ENCODE results near the gene GAGE12E.
"Not testable (repeated sequence)": the region's sequence is repeated elsewhere in the genome, so short reads cannot be mapped to it uniquely, and the experiment has no call there.

- TF ChIP-seq CTCF (IDR thresholded peaks at IDR 0.05; ENCODE audit: low read length); EZH2 (optimal IDR thresholded peaks at IDR 0.05; ENCODE audit: low read depth, low read length); EZH2phosphoT487 (IDR thresholded peaks at IDR 0.05; ENCODE audit: low read length): not testable (repeated sequence)
These were observed 19.0 kb downstream of the GAGE12E start, which contains the start of gene GAGE12G for GRCh38 chrX:49570100-49570499.

Data from MM.1S (cell line).